HG03175 (cell line): ENCODE data around the gene AQP1.

Source experiments
- ATAC-seq: cut with Tn5 transposase; IDR thresholded peaks from one replicate; pipeline ENCODE4 v1.9.1; 2021; ENCODE audit warnings: mild to moderate bottlenecking, moderate library complexity; ENCODE audit not compliant: unreplicated experiment

AQP1 gene

DNA sequence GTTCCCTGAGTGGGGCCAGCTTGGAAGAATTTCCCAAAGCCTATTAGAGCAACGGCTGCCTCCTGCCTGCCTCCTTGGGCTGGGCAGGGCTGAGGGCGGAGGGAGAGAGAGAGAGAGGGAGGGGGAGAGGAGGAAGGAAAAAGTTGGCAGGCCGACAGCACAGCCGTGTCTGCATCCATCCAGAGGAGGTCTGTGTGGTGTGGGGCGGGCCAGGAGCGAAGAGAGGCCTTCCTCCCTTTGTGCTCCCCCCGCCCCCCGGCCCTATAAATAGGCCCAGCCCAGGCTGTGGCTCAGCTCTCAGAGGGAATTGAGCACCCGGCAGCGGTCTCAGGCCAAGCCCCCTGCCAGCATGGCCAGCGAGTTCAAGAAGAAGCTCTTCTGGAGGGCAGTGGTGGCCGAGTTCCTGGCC is at the start of gene AQP1:
Gene AQP1, plus strand, starts transcription at position 293 of the 409 bp plus-strand sequence. Its CDS starts 57 bp downstream, at position 350.
- no peak for ATAC-seq

DNA sequence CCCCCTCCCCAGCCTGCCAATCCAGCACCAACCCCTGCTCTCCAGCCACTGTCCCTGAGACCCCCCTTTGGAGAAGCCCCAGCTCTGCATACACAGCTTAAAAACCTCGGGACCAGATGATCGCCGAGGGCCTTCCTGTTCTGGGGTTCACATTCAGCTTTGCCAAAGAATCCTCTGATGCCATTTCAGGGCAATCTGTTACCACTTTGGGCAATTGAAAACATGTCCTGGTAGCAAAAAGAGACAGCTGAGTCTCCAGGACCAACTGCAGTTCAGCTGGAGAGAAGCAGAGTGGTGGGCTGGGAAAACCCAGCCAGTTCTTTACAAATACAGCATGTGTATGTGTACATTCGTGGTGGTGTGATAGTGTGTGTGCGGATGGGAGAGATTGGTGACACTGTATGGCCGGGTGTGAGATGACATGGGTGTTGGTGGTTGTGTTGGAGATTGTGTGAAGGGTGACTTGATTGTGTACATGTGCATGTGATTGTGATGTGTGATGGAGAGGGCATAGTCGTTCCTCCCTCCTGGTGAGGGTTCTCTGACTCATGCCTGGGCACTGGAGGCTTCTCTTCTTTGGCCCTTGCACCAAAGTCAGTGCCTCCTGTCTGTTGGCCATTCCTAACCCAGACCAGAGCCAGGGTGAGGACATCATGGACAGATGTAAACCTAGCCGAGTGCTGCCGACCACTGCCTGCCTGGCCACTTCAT is 48.5 kb upstream of the AQP1 start:
- ATAC-seq, result no peak

GRCh38 chr7:30863706-30864035 is 48.0 kb upstream of the AQP1 start:
- no peak for ATAC-seq

GRCh38 chr7:30864101-30864500 is 47.6 kb upstream of the AQP1 start:
- ATAC-seq, result no peak

GRCh38 chr7:30865076-30865475 is 46.6 kb upstream of the AQP1 start:
- no peak for ATAC-seq

GRCh38 chr7:30865821-30866220 is 45.8 kb upstream of the AQP1 start:
- no peak for ATAC-seq

GRCh38 chr7:30866939-30867338 is 44.7 kb upstream of the AQP1 start:
- ATAC-seq, result no peak

GRCh38 chr7:30867483-30867882 is 44.2 kb upstream of the AQP1 start:
- no peak for ATAC-seq

GRCh38 chr7:30869794-30870611 is 41.6 kb upstream of the AQP1 start:
- ATAC-seq, result no peak

- ATAC-seq, result no peak
Measured at GRCh38 chr7:30870821-30871518, 40.7 kb upstream of the AQP1 start.

DNA sequence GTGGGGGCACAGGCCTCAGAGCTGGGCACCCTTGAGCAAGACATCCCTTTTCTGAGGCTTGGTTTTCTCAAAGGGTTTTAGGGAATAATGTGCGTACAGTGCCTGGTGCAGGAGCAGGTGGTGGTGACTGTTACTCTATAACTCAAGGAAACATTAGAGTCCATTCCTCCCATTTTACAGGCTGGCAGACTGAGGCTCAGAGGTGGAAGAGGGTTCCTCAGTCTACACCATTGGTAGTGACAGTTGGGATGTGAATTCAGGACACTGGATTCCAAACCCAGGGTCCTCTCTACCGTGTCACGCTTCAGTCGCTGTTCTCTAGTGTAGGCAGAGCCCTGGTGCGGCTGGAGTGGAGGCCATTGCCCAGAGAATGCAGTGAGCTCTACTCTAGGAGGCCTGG is 40.0 kb upstream of the AQP1 start:
- ATAC-seq, result no peak

DNA sequence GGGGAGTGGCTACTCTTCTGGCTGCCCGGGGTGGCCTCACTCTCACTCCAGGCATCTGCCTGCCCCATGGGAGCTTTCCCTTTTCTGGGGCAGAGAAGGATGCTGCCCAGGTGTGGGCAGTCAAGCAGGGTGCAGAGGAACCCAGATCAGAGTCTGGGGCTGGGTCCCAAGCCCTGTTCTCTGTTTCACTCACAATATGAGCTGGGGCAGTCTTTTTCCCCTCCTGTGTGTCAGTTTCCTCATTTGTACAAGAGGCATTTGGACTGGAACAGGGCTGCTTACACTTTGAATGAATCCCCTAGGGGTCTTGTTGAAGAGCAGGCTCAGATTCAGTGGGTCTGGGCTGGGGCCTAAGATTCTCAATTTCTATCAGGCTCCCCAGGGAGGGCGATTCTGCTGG is 38.4 kb upstream of the AQP1 start:
- no peak for ATAC-seq

GRCh38 chr7:30873656-30874055 is 38.0 kb upstream of the AQP1 start:
- ATAC-seq, result no peak

- ATAC-seq, result no peak
Measured at GRCh38 chr7:30874656-30875302, 36.9 kb upstream of the AQP1 start.

DNA sequence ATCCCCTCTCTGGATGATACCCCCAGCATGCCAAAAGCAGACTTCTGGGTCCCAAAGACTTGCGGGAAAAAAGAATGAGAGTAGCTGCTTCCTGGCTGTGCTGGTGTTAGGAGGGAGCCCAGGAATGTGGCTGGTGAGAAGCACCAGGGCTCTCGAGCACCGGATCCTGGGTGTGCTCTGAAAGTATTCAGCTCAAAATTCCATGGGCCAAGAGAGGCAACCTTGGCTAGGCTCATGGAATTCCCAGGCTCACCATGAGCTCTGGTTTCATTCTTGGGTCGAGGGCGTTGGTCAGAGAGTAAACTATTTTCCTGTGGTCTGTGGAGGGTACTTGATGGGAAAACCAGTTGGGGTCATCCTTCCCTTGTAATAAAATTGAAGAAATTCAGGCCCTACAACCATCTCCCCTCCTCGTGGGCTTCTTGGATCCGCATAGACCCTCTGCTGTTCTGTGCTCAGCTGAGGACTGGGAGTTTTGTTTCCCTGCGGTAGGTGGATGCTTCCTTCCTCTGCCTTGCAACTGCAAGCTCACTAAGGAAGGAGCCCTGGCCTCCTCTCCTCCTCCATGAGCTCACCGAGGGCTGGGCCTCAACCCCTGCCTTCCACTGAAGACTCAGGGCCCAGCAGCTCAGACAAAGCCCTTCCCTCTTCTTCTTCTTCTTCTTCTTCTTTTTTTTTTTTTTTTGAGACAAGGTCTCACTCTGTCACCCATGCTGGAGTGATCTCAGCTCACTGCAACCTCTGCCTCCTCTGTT is 34.5 kb upstream of the AQP1 start:
- ATAC-seq, result no peak

DNA sequence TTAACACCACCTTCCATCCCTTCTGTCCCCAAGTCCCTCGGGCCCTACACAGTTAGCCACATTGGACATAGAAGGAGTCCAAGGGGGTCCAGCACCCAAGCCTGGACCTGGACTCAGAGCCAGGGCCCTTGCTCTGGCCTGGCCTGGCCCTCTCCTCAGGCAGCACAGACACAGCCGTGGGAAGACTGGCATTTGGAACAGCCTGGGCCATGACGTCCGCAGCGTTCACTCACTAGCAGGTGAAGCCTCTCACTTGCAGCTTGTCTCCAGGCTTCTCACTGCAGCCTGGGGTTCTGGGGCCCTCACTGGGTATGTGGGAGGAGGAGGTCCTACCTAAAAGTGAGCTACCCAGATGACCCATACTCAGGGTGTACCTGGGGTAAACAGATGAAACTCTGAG is 33.7 kb upstream of the AQP1 start:
- ATAC-seq, result no peak

DNA sequence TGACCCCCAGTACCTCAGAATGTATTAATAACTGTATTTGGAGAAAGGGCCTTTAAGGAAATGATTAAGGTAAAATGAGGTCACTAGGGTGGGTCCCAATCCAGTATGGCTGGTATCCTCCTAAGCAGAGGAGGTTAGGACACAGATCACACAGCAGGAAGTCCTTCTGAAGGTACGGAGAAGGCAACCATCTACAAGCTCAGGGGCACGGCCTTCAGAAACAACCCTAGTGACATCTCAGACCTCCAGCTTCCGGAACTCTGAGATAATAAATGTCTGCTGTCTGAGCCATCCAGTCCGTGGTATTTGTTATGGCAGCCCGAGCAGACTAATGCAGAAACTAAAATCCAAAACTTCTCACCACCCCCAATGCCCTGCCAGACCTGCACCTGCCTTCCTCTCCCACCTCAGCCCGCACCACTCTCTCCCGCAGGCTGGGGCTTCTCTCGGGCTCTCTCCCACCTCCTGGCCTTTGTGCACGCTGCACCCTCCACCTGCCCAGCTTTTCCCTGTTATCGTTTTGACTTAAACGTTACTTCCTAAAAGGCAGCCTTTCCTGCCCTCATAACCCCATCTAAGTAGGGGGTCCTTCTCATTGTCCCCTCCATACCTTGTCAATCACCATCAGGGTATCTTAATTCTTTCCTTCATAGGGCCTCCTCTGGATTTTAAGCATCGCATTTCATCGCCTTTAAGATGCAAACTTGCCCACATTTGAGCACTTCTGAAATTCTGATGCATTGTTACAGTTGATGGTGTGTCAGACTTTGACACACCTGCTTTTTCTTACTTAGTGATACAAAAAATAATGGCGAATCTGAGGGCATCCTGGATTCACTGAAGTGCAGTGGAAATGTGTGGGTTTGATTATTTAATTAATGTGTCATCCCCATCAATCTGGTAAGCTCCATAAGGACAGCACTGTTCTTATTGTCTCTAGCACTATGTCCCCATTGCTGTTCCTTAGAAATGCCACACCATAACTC is 32.2 kb upstream of the AQP1 start:
- ATAC-seq, result no peak

DNA sequence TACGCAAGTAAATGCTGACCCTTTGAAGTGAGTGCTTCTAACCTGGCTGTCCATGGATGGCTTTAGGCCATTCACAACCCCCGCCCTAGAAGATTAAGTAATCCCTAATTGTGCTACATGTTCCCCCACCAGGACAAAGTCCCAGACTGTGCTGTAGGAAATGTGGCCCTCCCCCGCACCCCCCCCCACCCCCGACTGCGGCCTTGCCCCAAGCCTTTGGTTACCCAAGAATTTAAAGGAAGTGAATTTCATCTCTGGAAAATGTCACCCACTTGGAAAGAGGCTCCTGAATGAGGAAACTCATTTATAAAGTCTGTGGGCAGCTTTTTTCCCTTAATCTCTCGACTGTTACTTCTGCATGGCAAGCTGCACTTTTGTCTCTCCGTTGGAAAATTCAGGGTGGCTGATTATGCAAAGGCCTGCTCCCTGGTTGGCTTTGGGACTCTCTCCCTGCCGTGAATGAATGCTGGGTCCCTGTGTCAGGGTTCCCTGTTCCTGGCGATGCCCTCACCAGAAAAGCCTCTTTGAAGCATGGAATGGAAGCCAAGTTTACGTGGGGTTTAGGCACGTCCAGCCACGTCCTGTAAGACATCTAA is 31.4 kb upstream of the AQP1 start:
- no peak for ATAC-seq

- ATAC-seq, result no peak
Measured at GRCh38 chr7:30880941-30881340, 30.7 kb upstream of the AQP1 start.
